HCT116 (cell line): ENCODE data around the gene ITPR1. TPM values are rescaled to one million over a fixed set of nuclear protein-coding genes. Genes with fewer than 3 reads are reported as not detected.

Experiments
- ATAC-seq: fragments of 200-7000 bp; cut with Tn5 transposase; 2 replicates; pipeline ENCODE4 v1.9.1; 2020; ENCODE audit warnings: mild to moderate bottlenecking, moderate library complexity
- BruUV-seq: library from RNA; stranded (reverse); fragments of 400-500 nt; replicated peaks from 2 replicates; lab custom pipeline; 2021; lab: Mats Ljungman, UMichigan
- CTCF ChIA-PET: fragments of 300-600 bp; sonication (Branson Sonifier 250); formaldehyde crosslinking; loops from one replicate; lab custom pipeline; 2021; ENCODE audit warnings: antibody characterized with exemption; lab: Charles Lee
- POLR2A ChIA-PET: fragments of 300-600, 350-600 bp; sonication (Branson Sonifier 250); formaldehyde crosslinking; loops from one replicate; lab custom pipeline; 2021; ENCODE audit warnings: antibody characterized with exemption; lab: Charles Lee
- RAD21 ChIA-PET, 2 experiments: fragments of 300-600 bp; sonication (Branson Sonifier 250); formaldehyde crosslinking; loops; one replicate each; lab custom pipeline; 2023; ENCODE audit warnings: low total read pairs in 2 of 2; ENCODE audit not compliant: uncharacterized antibody in 2 of 2, unreplicated experiment in 2 of 2, low non-redundant PET in 1 of 2; lab: Charles Lee
- DNase-seq: peaks from one replicate; pipeline ENCODE4 v3.0.0-alpha.2; 2010; ENCODE audit warnings: low read depth, low spot score
- H2AFZ ChIP-seq: fragments of 200-600 bp; shearing (Covaris generic), sonication (generic); 2 replicates; pipeline ENCODE4 v1.6.1; 2017; ENCODE audit warnings: low read depth, mixed run types, mixed read lengths, antibody characterized with exemption, low read length; ENCODE audit not compliant: poor library complexity, severe bottlenecking
- H3K27ac ChIP-seq: 2 replicates; pipeline ENCODE4 v1.5.1; 2012; ENCODE audit warnings: low read depth, low read length
- H3K27me3 ChIP-seq: fragments of 200-600 bp; sonication (generic); 2 replicates; pipeline ENCODE4 v1.6.1; 2016; ENCODE audit warnings: mixed run types, low read length, mixed read lengths; ENCODE audit not compliant: insufficient read depth
- H3K36me3 ChIP-seq, 2 experiments: fragments of 200-500 bp in 1 of 2; fragments of 200-600 bp in 1 of 2; sonication (Bioruptor generic) in 1 of 2; sonication (generic) in 1 of 2; 2 replicates each; pipeline versions ENCODE4 v1.5.1 to v1.6.1; 2014 to 2016; ENCODE audit warnings: low read length in 2 of 2, inconsistent platforms in 1 of 2, mixed read lengths in 1 of 2, mixed run types in 1 of 2; ENCODE audit not compliant: insufficient read depth in 2 of 2, control insufficient read depth in 1 of 2
- H3K4me1 ChIP-seq, 2 experiments: fragments of 200-600 bp in 1 of 2; sonication (generic) in 1 of 2; 2 replicates each; pipeline versions ENCODE4 v1.5.1 to v1.6.1; 2012 to 2017; ENCODE audit warnings: low read length in 2 of 2, inconsistent platforms in 1 of 2, mild to moderate bottlenecking in 1 of 2, mixed read lengths in 1 of 2, mixed run types in 1 of 2, moderate library complexity in 1 of 2; ENCODE audit not compliant: insufficient read depth in 2 of 2, control insufficient read depth in 1 of 2
- H3K4me2 ChIP-seq: fragments of 200-600 bp; sonication (generic); 2 replicates; pipeline ENCODE4 v1.6.1; 2017; ENCODE audit warnings: mixed run types, low read length, mixed read lengths
- H3K4me3 ChIP-seq, 2 experiments: fragments of 200-600 bp in 1 of 2; sonication (generic) in 1 of 2; replicated peaks in 1 of 2; 2 replicates each; pipeline ENCODE4 v1.5.1; 2011 to 2016; ENCODE audit warnings: low read length in 2 of 2, control low read depth in 1 of 2, low read depth in 1 of 2, mild to moderate bottlenecking in 1 of 2, mixed read lengths in 1 of 2, mixed run types in 1 of 2
- H3K79me2 ChIP-seq: fragments of 200-600 bp; sonication (generic); 2 replicates; pipeline ENCODE4 v1.6.1; 2017; ENCODE audit warnings: mild to moderate bottlenecking, mixed run types, low read length, moderate library complexity, mixed read lengths; ENCODE audit not compliant: insufficient read depth
- H3K9ac ChIP-seq: fragments of 200-600 bp; sonication (generic); 2 replicates; pipeline ENCODE4 v1.6.1; 2016; ENCODE audit warnings: low read length, mixed read lengths
- H3K9me2 ChIP-seq: fragments of 200-600 bp; sonication (generic), shearing (Covaris generic); 2 replicates; pipeline ENCODE4 v1.6.1; 2017; ENCODE audit warnings: mixed run types, mild to moderate bottlenecking, moderate library complexity; ENCODE audit not compliant: insufficient read depth
- H3K9me3 ChIP-seq, 2 experiments: fragments of 200-500 bp in 1 of 2; fragments of 200-600 bp in 1 of 2; sonication (Bioruptor generic) in 1 of 2; sonication (generic) in 1 of 2; 2 replicates each; pipeline ENCODE4 v1.6.1; 2014 to 2017; ENCODE audit warnings: low read length in 2 of 2, mixed read lengths in 2 of 2, inconsistent platforms in 1 of 2, low read depth in 1 of 2, mild to moderate bottlenecking in 1 of 2, mixed run types in 1 of 2, moderate library complexity in 1 of 2; ENCODE audit not compliant: control insufficient read depth in 1 of 2, insufficient read depth in 1 of 2
- H4K20me1 ChIP-seq: fragments of 200-600 bp; sonication (generic), shearing (Covaris generic); 2 replicates; pipeline ENCODE4 v1.6.1; 2017; ENCODE audit warnings: mixed run types, mild to moderate bottlenecking, moderate library complexity; ENCODE audit not compliant: insufficient read depth
- CBX3 ChIP-seq: IDR thresholded peaks from 2 replicates; pipeline ENCODE4 v1.6.1; 2012; ENCODE audit warnings: low read depth
- CEBPB ChIP-seq: IDR thresholded peaks from 2 replicates; pipeline ENCODE4 v1.6.1; 2012; ENCODE audit warnings: low read depth
- CTCF ChIP-seq, 3 experiments: fragments of 200-600 bp in 1 of 3; sonication (generic) in 1 of 3; IDR thresholded peaks in 2 of 3; conservative IDR thresholded peaks in 1 of 3; 2 replicates each; pipeline ENCODE4 v1.5.1; 2012 to 2017; ENCODE audit warnings: low read depth in 2 of 3, low read length in 2 of 3, antibody characterized with exemption in 1 of 3, borderline replicate concordance in 1 of 3, control low read depth in 1 of 3, mild to moderate bottlenecking in 1 of 3, mixed read lengths in 1 of 3, mixed run types in 1 of 3, moderate library complexity in 1 of 3; ENCODE audit not compliant: insufficient read depth in 1 of 3
- EGR1 ChIP-seq: IDR thresholded peaks from 2 replicates; pipeline ENCODE4 v1.6.1; 2012; ENCODE audit warnings: low read depth
- ELF1 ChIP-seq: IDR thresholded peaks from 2 replicates; pipeline ENCODE4 v1.6.1; 2012; ENCODE audit warnings: low read depth, borderline replicate concordance
- EZH2phosphoT487 ChIP-seq: fragments of 200-600 bp; IDR thresholded peaks from 2 replicates; pipeline ENCODE4 v1.6.1; 2018; ENCODE audit warnings: antibody characterized with exemption, borderline replicate concordance
- FOSL1 ChIP-seq: IDR thresholded peaks from 2 replicates; pipeline ENCODE4 v1.6.1; 2012; ENCODE audit warnings: low read depth
- POLR2A ChIP-seq: IDR thresholded peaks from 2 replicates; pipeline ENCODE4 v1.7.0; 2011; ENCODE audit warnings: borderline replicate concordance; ENCODE audit not compliant: insufficient read depth, insufficient read length; ENCODE audit errors: extremely low read depth
- SIN3A ChIP-seq: IDR thresholded peaks from 2 replicates; pipeline ENCODE4 v1.6.1; 2012; ENCODE audit warnings: low read depth
- SP1 ChIP-seq: IDR thresholded peaks from 2 replicates; pipeline ENCODE4 v1.6.1; 2012; ENCODE audit warnings: low read depth
- SRF ChIP-seq: IDR thresholded peaks from 2 replicates; pipeline ENCODE4 v1.6.1; 2012; ENCODE audit warnings: low read depth
- YY1 ChIP-seq: IDR thresholded peaks from 2 replicates; pipeline ENCODE4 v1.6.1; 2011; ENCODE audit warnings: low read length, low read depth, moderate library complexity, mild to moderate bottlenecking; ENCODE audit not compliant: insufficient replicate concordance; ENCODE audit errors: extremely low read depth
- ZBTB33 ChIP-seq: IDR thresholded peaks from 2 replicates; pipeline ENCODE4 v1.6.1; 2011; ENCODE audit warnings: mild to moderate bottlenecking, low read length, moderate library complexity; ENCODE audit not compliant: insufficient replicate concordance; ENCODE audit errors: extremely low read depth
- ZNF274 ChIP-seq: fragments of 200-500 bp; sonication (Bioruptor generic); IDR thresholded peaks from 2 replicates; pipeline ENCODE4 v1.6.1; 2014; ENCODE audit warnings: mild to moderate bottlenecking, low read depth, low read length, inconsistent platforms
- intact Hi-C: fragments of 100-400 bp; cut with micrococcal nuclease; formaldehyde crosslinking; loops from 2 replicates; pipeline ENCODE4 v1.10.0; 2022
- total RNA-seq: library from RNA; stranded (reverse); gene quantifications from one replicate; pipeline ENCODE4 v1.2.1, GENCODE V29; 2021; ENCODE audit not compliant: unreplicated experiment

ITPR1 gene
- total RNA-seq, 1 experiment from 2014 or later: 9.2 TPM

- POLR2A ChIA-PET: no interaction called here
- H3K9ac ChIP-seq: no peak overlapping the region
- no peaks in the 10 kb centered on the region for H3K79me2 ChIP-seq
- no peak for DNase-seq
- TF ChIP-seq SP1 (no peak), EZH2phosphoT487 (no peak), CBX3 (no peak), ZBTB33 (no peak), CEBPB (no peak), SRF (no peak), POLR2A (no peak), EGR1 (no peak), YY1 (no peak), ELF1 (no peak), SIN3A (no peak), ZNF274 (no peak), CTCF (IDR thresholded peaks at IDR 0.05 in 2 of 3, conservative IDR thresholded peaks at IDR 0.05 in 1 of 3; ENCODE audit: borderline replicate concordance in 1 of 3, insufficient read depth in 1 of 3, low read depth in 2 of 3, low read length in 2 of 3) (no peak), FOSL1 (no peak)
- RAD21 ChIA-PET: no interaction called here
- H3K9me2 ChIP-seq: no peaks in the 10 kb centered on the region
- no peak overlapping the region for H3K27ac ChIP-seq
- H3K36me3 ChIP-seq: no peaks in the 10 kb centered on the region
- no peak overlapping the region for H3K4me2 ChIP-seq
- H2AFZ ChIP-seq: no peak overlapping the region
- no peak for ATAC-seq
- no peak overlapping the region for H3K4me3 ChIP-seq
- intact Hi-C loops: no loop called here
- peaks cover 17% of the 10 kb centered on the region; the same call in 1 of the 2 replicates for H3K27me3 ChIP-seq
- no peaks in the 10 kb centered on the region for H3K4me1 ChIP-seq
- no peaks in the 10 kb centered on the region for H4K20me1 ChIP-seq
- no peaks in the 10 kb centered on the region for H3K9me3 ChIP-seq
- no TSS peak for BruUV-seq
- CTCF ChIA-PET: no interaction called here
These were observed 148.9 kb downstream of the ITPR1 start for GRCh38 chr3:4641863-4642563.
